Stimulated activated naive CD4-positive, alpha-beta T cell treated with Interleukin-2 at 50 U/mL for 16 hours (primary cell): ENCODE measurements around the gene TRIB2.
A peak's percentile ranks its signal among the peaks of the same experiment; 100 is the strongest.

ENCODE experiments used
- DNase-seq: peaks from one replicate; lab custom pipeline; 2025; lab: John Stamatoyannopoulos, UW

The TRIB2 gene

GRCh38 chr2:12700989-12701388 is 15.7 kb upstream of the TRIB2 start:
- no peak for DNase-seq

GRCh38 chr2:12701786-12702167 is 15.0 kb upstream of the TRIB2 start:
- no peak for DNase-seq

- peak; percentile 36 for DNase-seq
Observed at GRCh38 chr2:12702168-12703121, 14.3 kb upstream of the TRIB2 start.

GRCh38 chr2:12704378-12704777 is 12.4 kb upstream of the TRIB2 start:
- DNase-seq, result no peak

GRCh38 chr2:12705230-12705629 is 11.5 kb upstream of the TRIB2 start:
- no peak for DNase-seq

- DNase-seq, result no peak
Observed at GRCh38 chr2:12705742-12706141, 11.0 kb upstream of the TRIB2 start.

- no peak for DNase-seq
Observed at GRCh38 chr2:12708508-12709206, 8.1 kb upstream of the TRIB2 start.

GRCh38 chr2:12709207-12709522 is 7.6 kb upstream of the TRIB2 start:
- no peak for DNase-seq

- DNase-seq, result no peak
Observed at GRCh38 chr2:12710301-12710700, 6.4 kb upstream of the TRIB2 start.

- no peak for DNase-seq
Observed at GRCh38 chr2:12711339-12711738, 5.4 kb upstream of the TRIB2 start.

GRCh38 chr2:12712881-12713280 is 3.9 kb upstream of the TRIB2 start:
- DNase-seq, result no peak

GRCh38 chr2:12714391-12715221 is 2.1 kb upstream of the TRIB2 start:
- DNase-seq, result no peak

GRCh38 chr2:12715258-12716031 is 1.3 kb upstream of the TRIB2 start:
- no peak for DNase-seq

GRCh38 chr2:12716032-12716281 is 779 bp upstream of the TRIB2 start:
- DNase-seq, result peak; percentile 82

- peak; percentile 60 for DNase-seq
Observed at GRCh38 chr2:12717191-12718014, 667 bp downstream of the TRIB2 start.

GRCh38 chr2:12718015-12718671 is 1.4 kb downstream of the TRIB2 start:
- DNase-seq, result peak; percentile 47

- peak; percentile 47 for DNase-seq
Observed at GRCh38 chr2:12718711-12719399, 2.1 kb downstream of the TRIB2 start.

GRCh38 chr2:12719400-12720277 is 2.9 kb downstream of the TRIB2 start:
- DNase-seq, result no peak

GRCh38 chr2:12720278-12720620 is 3.5 kb downstream of the TRIB2 start:
- DNase-seq, result no peak
